ENCODE measurements around the gene CABLES1. TPM values are rescaled to one million over a fixed set of nuclear protein-coding genes. Genes with fewer than 3 reads are reported as not detected.

CABLES1 gene
- total and polyA plus RNA-seq, 2 of the 4 experiments (the other 2 are of a cell fraction) = 4.7 to 5.7 TPM

DNA sequence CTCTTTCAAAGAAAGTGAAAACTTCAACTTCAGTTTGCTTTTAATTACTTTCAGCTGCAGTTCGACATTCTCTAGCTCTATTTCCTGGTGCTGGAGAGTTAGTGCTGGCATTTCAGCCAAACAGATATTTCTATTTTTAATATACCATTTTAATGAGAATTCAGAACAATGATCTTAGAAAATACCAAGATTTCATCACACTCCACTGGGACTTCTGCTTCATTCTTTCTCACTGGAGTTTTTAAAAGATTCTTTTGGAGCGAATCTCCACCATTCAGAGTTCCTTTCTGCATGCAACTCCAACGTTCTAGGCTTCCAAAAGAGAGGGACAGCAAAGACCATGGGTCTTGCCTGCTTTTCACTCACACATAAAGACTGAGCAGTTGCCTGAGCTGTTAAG lies 94.2 kb downstream of the CABLES1 start:
- Histone ChIP-seq H2AK9ac (replicated peaks; ENCODE audit: low read depth, low read length, poor library complexity) (no peak overlapping the region), H4K5ac (ENCODE audit: low read depth, low read length) (peak overlapping the region; percentile 83), H2BK20ac (ENCODE audit: low read depth, low read length) (peak overlapping the region; percentile 49), H3K4me1 (ENCODE audit: control insufficient read depth, insufficient read depth, low read length) (peaks cover 31% of the 10 kb centered on the region), H3K4me3 (ENCODE audit: insufficient read depth, low read depth, low read length) (no peak overlapping the region), H2BK5ac (ENCODE audit: low read depth, low read length, poor library complexity, severe bottlenecking) (peak overlapping the region; percentile 94), H3K9me1 (ENCODE audit: insufficient read depth, low read length) (peaks cover 24% of the 10 kb centered on the region), H2BK15ac (ENCODE audit: low read depth, low read length) (peak overlapping the region; percentile 87), H3K4me2 (ENCODE audit: low read depth, low read length) (peak overlapping the region; percentile 71; the same call in 1 of the 2 replicates), H3K9ac (ENCODE audit: low read depth, low read length) (peak overlapping the region; percentile 62), H3K79me1 (ENCODE audit: low read depth in 1 of 2, low read length in 2 of 2) (peaks cover 9 to 29% of the 10 kb centered on the region in 2 experiments; a peak in 3 of 4 replicates), H2AK5ac (ENCODE audit: low read depth, low read length) (peak overlapping the region; percentile 82), H2AFZ (replicated peaks; ENCODE audit: low read length, poor library complexity) (peak overlapping the region; percentile 35), H3K9me3 (ENCODE audit: control insufficient read depth, insufficient read depth, low read length) (no peaks in the 10 kb centered on the region), H3K14ac (replicated peaks; ENCODE audit: low read depth, low read length) (peak overlapping the region; percentile 68), H3K36me3 (ENCODE audit: control insufficient read depth, insufficient read depth, low read length) (peaks cover 18% of the 10 kb centered on the region), H4K20me1 (ENCODE audit: insufficient read depth, low read length) (peaks cover 11% of the 10 kb centered on the region; the same call in 1 of the 2 replicates), H4K91ac (ENCODE audit: insufficient read depth, low read depth, low read length) (peak overlapping the region; percentile 83), H4K8ac (ENCODE audit: low read depth in 2 of 2, low read length in 2 of 2) (peak overlapping the region; percentile 34 to 92; a peak in 3 of 4 replicates), H3K4ac (ENCODE audit: low read depth, low read length) (peak overlapping the region; percentile 49; the same call in 1 of the 2 replicates), H3K18ac (ENCODE audit: low read depth, low read length) (peak overlapping the region; percentile 98), H3K27ac (ENCODE audit: insufficient read depth, low read length) (peak overlapping the region; percentile 94; the same call in 1 of the 2 replicates), H2BK120ac (ENCODE audit: low read depth, low read length) (peak overlapping the region; percentile 77), H3K56ac (ENCODE audit: extremely low read depth, insufficient read depth, low read length) (no peak overlapping the region), H3K27me3 (ENCODE audit: control insufficient read depth, insufficient read depth, low read length) (no peaks in the 10 kb centered on the region), H3K23ac (ENCODE audit: low read depth, low read length) (peak overlapping the region; percentile 55; the same call in 1 of the 2 replicates)
- no CpG with 5 or more reads among the region's 3 CpGs for WGBS, 2 experiments (ENCODE audit: extremely low coverage in 2 of 2, insufficient read length in 1 of 2)
- intact Hi-C loops (cut with micrococcal nuclease) = loop anchor here (5.0 kb wide), 3 partner anchors 73 to 197 kb away; partner anchors contain the start of gene CABLES1
- ChIA-PET POLR2A (ENCODE audit: unreplicated experiment) (no interaction called here), CTCF (interaction anchor here (0.8 kb wide), 1 partner anchor 198 kb away, joined by 4 read pairs; no protein-coding TSS in a partner anchor)
- DNase-seq = peak; percentile 50
- BruUV-seq (replicated peaks) = no TSS peak
- TF ChIP-seq CEBPB (IDR thresholded peaks at IDR 0.05; ENCODE audit: low read depth, low read length) (0 out of 2 replicates have a peak, but pooled peaks have one; percentile 20), POLR2A (IDR thresholded peaks at IDR 0.05; ENCODE audit: low read depth, low read length) (no peak)
- dilution Hi-C loops (cut with HindIII; ENCODE audit: low sequenced_read_pairs, unreplicated experiment) = no loop called here
- ATAC-seq (ENCODE audit: low read depth) = no peak
- in situ Hi-C loops (cut with MboI; ENCODE audit: low sequenced_read_pairs) = no loop called here
